ENCODE measurements around the gene RAB3C.
A peak's percentile ranks its signal among the peaks of the same experiment; 100 is the strongest.
"Not testable (repeated sequence)": the region's sequence is repeated elsewhere in the genome, so short reads cannot be mapped to it uniquely, and the experiment has no call there.

RAB3C gene, protein sequence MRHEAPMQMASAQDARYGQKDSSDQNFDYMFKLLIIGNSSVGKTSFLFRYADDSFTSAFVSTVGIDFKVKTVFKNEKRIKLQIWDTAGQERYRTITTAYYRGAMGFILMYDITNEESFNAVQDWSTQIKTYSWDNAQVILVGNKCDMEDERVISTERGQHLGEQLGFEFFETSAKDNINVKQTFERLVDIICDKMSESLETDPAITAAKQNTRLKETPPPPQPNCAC

GRCh38 chr5:58582803-58583491 lies at the start of gene RAB3C:
TSS of gene RAB3C (plus strand) at chr5:58583075. CDS start at chr5:58583209, 134 bp downstream.
- DNase-seq = peak; percentile 27

GRCh38 chr5:58541935-58542334 lies 40.9 kb upstream of the RAB3C start:
- DNase-seq = not testable (repeated sequence)

GRCh38 chr5:58542709-58543108 lies 40.2 kb upstream of the RAB3C start:
- no peak for DNase-seq

DNA sequence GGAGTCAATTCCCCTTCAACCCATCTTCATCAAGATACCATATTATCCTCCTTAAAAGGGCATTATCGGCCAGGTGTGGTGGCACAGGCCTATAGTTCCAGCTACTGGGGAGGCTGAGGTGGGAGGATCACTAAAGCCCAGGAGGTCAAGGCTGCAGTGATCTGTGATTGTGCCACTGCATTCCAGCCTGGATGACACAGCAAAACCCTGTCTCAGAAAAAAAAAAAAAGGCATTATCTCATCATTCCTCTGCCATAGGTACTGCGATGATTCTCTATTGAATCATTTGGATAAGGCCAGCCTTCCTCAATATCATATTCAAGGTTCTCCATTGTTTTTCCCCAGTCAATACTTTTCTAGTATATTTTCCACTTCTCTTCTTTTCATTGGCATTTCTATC lies 39.2 kb upstream of the RAB3C start:
- DNase-seq = no peak

DNA sequence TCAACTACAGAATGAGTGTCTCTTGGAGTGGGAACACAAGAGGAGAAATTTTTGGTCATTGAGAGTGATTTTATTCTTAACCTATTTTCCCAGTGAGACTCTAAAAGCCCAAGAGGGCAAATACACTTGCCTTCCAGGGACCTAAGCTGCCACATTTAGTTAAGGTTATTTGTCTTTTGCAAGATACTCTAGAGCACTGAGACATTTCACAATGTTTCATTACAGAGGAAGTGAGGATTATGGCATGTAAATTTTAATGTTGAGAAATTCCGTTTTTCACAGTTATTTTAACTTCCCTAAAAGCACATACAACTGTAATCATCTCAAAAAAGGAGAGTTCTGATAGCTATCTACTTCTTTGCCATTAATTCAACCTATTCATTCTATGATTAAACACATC lies 38.7 kb upstream of the RAB3C start:
- DNase-seq = no peak

DNA sequence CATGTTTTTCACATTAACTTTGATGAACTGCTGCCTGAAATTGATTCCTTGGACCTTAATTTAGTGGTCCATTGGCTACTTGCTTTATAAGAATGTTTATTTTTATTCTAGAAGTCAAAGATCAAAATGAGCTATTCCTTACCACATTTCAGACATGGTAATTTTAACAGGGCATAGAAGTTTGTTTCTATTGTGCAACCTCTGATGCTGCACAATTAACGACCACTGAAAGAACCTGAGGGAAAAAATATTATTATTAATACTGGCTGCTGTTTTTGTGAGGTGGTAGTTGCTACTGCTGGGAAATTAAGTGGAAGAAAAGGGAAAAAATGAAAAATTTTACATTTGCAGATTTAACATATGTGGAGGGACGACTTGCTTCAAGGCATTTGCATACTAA lies 37.9 kb upstream of the RAB3C start:
- DNase-seq = no peak

- DNase-seq = peak; percentile 11
These were observed 37.0 kb upstream of the RAB3C start for GRCh38 chr5:58545912-58546311.

- DNase-seq = no peak
These were observed 34.8 kb upstream of the RAB3C start for GRCh38 chr5:58548068-58548467.

- DNase-seq = no peak
These were observed 31.4 kb upstream of the RAB3C start for GRCh38 chr5:58551492-58551891.

GRCh38 chr5:58557665-58558338 lies 25.1 kb upstream of the RAB3C start:
- not testable (repeated sequence) for DNase-seq

- not testable (repeated sequence) for DNase-seq
These were observed 19.7 kb upstream of the RAB3C start for GRCh38 chr5:58563016-58563700.

DNA sequence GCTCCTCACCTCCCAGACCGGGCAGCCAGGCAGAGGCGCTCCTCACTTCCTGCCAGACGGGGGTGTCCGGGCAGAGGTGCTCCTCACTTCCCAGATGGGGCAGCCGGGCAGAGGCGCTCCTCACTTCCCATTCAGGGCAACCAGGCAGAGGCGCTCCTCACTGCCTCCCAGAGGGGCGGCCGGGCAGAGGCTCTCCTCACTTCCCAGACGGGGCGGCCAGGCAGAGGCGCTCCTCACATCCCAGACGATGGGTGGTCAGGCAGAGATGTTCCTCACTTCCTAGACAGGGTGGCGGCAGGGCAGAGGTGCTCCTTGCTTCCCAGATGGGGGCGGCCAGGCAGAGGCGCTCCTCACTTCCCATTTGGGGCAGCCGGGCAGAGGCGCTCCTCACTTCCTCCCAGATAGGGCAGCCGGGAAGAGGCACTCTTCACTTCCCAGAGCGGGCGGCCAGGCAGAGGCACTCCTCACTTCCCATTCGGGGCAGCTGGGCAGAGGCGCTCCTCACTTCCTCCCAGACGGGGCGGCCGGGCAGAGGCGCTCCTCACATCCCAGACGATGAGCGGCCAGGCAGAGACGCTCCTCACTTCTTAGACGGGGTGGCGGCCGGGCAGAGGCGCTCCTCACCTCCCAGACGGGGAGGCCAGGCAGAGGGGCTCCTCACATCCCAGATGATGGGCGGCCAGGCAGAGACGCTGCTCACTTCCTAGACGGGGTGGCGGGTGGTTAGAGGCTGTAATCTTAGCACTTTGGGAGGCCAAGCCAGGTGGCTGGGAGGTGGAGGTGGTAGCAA lies 18.6 kb upstream of the RAB3C start:
- DNase-seq = not testable (repeated sequence)

- DNase-seq = no peak
These were observed 17.8 kb upstream of the RAB3C start for GRCh38 chr5:58565033-58565432.

DNA sequence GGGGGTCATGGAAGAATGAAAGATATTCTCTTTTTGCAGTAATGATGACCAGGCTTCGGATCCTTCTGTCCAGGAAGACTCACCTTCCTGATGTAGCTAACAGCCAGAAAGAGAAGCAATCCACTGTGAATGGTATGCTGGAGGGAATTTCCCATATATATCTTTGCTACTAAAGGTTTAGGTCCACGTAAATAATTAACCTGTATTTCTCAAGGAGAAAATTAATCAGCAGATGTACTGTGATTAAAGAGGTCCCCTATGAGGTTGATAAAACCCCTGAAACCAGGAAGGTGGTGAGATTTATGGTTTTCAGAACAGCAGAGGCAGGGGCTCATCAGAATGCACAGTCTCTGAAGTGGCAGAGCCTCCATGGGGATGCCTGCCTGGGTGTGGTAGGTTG lies 11.4 kb upstream of the RAB3C start:
- no peak for DNase-seq

DNA sequence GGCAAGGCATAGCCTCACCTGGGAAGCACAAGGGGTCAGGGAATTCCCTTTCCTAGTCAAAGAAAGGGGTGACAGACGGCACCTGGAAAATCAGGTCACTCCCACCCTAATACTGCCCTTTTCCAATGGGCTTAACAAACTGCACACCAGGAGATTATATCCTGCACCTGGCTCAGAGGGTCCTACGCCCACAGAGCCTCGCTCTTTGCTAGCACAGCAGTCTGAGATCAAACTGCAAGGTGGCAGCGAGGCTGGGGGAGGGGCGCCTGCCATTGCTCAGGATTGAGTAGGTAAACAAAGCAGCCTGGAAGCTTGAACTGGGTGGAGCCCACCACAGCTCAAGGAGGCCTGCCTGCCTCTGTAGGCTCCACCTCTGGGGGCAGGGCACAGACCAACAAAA lies 9.9 kb upstream of the RAB3C start:
- not testable (repeated sequence) for DNase-seq

- no peak for DNase-seq
These were observed 3.1 kb upstream of the RAB3C start for GRCh38 chr5:58579781-58580180.

GRCh38 chr5:58582019-58582802 lies 664 bp upstream of the RAB3C start:
- DNase-seq = no peak

- DNase-seq = no peak
These were observed 13.1 kb downstream of the RAB3C start for GRCh38 chr5:58595952-58596351.

DNA sequence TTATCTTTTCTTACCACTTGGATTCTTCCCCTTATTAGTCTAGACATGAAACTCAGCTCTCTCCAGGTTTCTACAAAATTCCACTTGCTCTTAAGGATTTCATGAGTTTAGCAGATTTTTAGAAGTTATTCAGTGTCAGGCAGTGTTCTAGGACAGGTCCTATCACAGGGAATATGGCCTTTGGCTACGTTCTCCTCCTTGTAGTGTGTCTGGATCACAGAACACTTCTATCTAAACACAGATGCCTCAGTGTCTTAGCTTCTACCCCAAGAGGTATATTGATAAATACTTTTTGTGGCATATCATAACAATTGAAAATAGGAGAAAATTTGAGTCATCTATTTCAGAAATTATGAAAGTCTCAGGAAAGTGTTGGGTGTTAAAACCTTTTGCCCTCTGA lies 15.6 kb downstream of the RAB3C start:
- DNase-seq = no peak

GRCh38 chr5:58599217-58599616 lies 16.3 kb downstream of the RAB3C start:
- DNase-seq = no peak

GRCh38 chr5:58600613-58601012 lies 17.7 kb downstream of the RAB3C start:
- DNase-seq = not testable (repeated sequence)

DNA sequence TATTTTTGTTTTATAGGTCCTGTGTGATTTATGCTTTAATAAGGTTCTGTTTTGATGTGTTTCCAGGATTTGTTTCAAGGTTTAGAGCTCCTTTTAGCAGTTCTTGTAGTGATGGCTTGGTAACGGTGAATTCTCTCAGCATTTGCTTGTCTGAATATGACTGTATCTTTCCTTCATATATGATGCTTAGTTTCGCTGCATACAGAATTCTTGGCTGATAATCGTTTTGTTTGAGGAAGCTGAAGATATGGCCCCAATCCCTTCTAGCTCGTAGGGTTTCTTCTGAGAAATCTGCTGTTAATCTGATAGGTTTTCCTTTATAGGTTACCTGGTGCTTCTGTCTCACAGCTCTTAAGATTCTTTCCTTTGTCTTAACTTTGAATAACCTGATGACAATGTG lies 20.0 kb downstream of the RAB3C start:
- not testable (repeated sequence) for DNase-seq

All from CD4-positive, alpha-beta T cell treated with Interleukin-4 for 4 hours (primary cell).